Mucosa of stomach (tissue), 1 donor: ENCODE results near the gene HOXD13.

Source experiments
- H3K27me3 ChIP-seq: one replicate; pipeline ENCODE4 v1.7.0; 2013; ENCODE audit warnings: mild to moderate bottlenecking, low read length; ENCODE audit not compliant: control insufficient read depth, insufficient read depth
- H3K36me3 ChIP-seq: one replicate; pipeline ENCODE4 v1.7.0; 2013; ENCODE audit warnings: low read length; ENCODE audit not compliant: control insufficient read depth, insufficient read depth
- H3K4me1 ChIP-seq: one replicate; pipeline ENCODE4 v1.7.0; 2013; ENCODE audit warnings: mild to moderate bottlenecking, low read length; ENCODE audit not compliant: control insufficient read depth, insufficient read depth
- H3K4me3 ChIP-seq: one replicate; pipeline ENCODE4 v1.7.0; 2013; ENCODE audit warnings: low read length
- H3K9ac ChIP-seq: one replicate; pipeline ENCODE4 v1.7.0; 2013; ENCODE audit warnings: mild to moderate bottlenecking, low read length, moderate library complexity
- H3K9me3 ChIP-seq: one replicate; pipeline ENCODE4 v1.7.0; 2013; ENCODE audit warnings: mild to moderate bottlenecking, low read length, moderate library complexity; ENCODE audit not compliant: control insufficient read depth
- donor health status: Pancreatic carcinoma.

The HOXD13 gene

GRCh38 chr2:176115883-176116813 lies 23.6 kb downstream of the HOXD13 start, which contains the start of gene HOXD10:
TSS of gene HOXD10 (plus strand) at chr2:176116778. CDS start at chr2:176116834, 56 bp downstream.
- Histone ChIP-seq H3K9me3 (no peaks in the 10 kb centered on the region), H3K4me1 (no peaks in the 10 kb centered on the region), H3K27me3 (peaks cover 96% of the 10 kb centered on the region), H3K36me3 (no peaks in the 10 kb centered on the region), H3K4me3 (no peak within 1 kb of the TSS), H3K9ac (no peak within 1 kb of the TSS)

DNA sequence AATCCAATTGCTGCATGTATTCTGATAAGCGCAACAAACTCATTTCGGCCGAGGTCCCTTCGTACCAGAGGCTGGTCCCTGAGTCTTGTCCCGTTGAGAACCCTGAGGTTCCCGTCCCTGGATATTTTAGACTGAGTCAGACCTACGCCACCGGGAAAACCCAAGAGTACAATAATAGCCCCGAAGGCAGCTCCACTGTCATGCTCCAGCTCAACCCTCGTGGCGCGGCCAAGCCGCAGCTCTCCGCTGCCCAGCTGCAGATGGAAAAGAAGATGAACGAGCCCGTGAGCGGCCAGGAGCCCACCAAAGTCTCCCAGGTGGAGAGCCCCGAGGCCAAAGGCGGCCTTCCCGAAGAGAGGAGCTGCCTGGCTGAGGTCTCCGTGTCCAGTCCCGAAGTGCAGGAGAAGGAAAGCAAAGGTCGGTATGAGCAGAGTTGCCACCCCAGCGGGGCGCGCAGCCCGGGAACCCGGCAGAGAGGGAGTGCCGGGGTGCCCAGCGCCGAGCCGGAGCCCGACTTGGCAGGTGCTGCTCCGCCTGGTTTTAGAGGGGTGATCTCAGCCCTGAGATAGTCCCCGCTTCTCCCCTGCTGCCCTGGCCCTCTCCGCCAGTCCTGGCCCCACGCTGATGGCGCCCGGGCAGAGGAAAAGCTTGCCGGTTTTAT lies 24.8 kb downstream of the HOXD13 start:
- H3K9me3 ChIP-seq = no peaks in the 10 kb centered on the region
- no peak overlapping the region for H3K9ac ChIP-seq
- no peak overlapping the region for H3K4me3 ChIP-seq
- peaks cover 96% of the 10 kb centered on the region for H3K27me3 ChIP-seq
- H3K36me3 ChIP-seq = no peaks in the 10 kb centered on the region
- H3K4me1 ChIP-seq = peaks cover 1% of the 10 kb centered on the region

DNA sequence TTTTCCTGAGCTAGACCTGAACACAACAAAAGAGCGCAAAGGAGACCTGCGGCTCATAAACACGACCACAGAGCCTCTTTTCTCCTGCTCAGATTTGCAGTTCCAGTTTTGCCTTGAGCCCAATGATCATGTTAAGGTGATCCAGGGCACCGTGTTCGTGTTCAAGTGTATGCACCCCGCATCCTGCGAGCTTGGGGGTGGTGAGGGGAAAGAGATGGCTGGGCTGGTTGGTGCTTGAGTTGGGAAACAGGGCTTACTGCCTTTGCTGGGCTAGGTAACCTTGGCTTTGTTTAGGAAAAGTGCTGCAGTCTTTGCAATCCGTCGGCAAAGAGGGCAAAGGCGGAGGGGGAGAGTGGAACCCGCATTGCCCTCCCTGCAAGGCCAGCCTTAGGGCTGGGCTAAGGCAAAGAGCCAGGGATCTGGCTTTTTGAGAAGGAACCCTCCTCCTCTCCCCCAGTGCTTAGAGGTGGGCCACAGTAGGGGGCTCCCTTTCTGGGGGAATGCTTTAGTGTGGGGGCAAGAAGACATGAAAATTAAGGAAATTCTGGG lies 25.4 kb downstream of the HOXD13 start:
- Histone ChIP-seq H3K36me3 (no peaks in the 10 kb centered on the region), H3K4me3 (no peak overlapping the region), H3K27me3 (peaks cover 96% of the 10 kb centered on the region), H3K9ac (no peak overlapping the region), H3K4me1 (peaks cover 6% of the 10 kb centered on the region), H3K9me3 (no peaks in the 10 kb centered on the region)

- Histone ChIP-seq H3K27me3 (peaks cover 96% of the 10 kb centered on the region), H3K4me3 (no peak overlapping the region), H3K36me3 (no peaks in the 10 kb centered on the region), H3K4me1 (peaks cover 6% of the 10 kb centered on the region), H3K9ac (no peak overlapping the region), H3K9me3 (no peaks in the 10 kb centered on the region)
These were observed 26.2 kb downstream of the HOXD13 start for GRCh38 chr2:176118601-176119339.

- peaks cover 97% of the 10 kb centered on the region for H3K27me3 ChIP-seq
- H3K36me3 ChIP-seq = no peaks in the 10 kb centered on the region
- H3K9me3 ChIP-seq = no peaks in the 10 kb centered on the region
- H3K9ac ChIP-seq = no peak overlapping the region
- no peak overlapping the region for H3K4me3 ChIP-seq
- H3K4me1 ChIP-seq = peaks cover 6% of the 10 kb centered on the region
These were observed 28.1 kb downstream of the HOXD13 start for GRCh38 chr2:176120364-176121189.

- no peaks in the 10 kb centered on the region for H3K36me3 ChIP-seq
- peaks cover 95% of the 10 kb centered on the region for H3K27me3 ChIP-seq
- H3K9ac ChIP-seq = no peak overlapping the region
- no peaks in the 10 kb centered on the region for H3K9me3 ChIP-seq
- peaks cover 6% of the 10 kb centered on the region for H3K4me1 ChIP-seq
- no peak overlapping the region for H3K4me3 ChIP-seq
These were observed 28.9 kb downstream of the HOXD13 start for GRCh38 chr2:176121190-176122051.

GRCh38 chr2:176122052-176122682 lies 29.6 kb downstream of the HOXD13 start:
- Histone ChIP-seq H3K9ac (no peak overlapping the region), H3K9me3 (no peaks in the 10 kb centered on the region), H3K36me3 (no peaks in the 10 kb centered on the region), H3K4me3 (no peak overlapping the region), H3K4me1 (peaks cover 6% of the 10 kb centered on the region), H3K27me3 (peaks cover 95% of the 10 kb centered on the region)

GRCh38 chr2:176122683-176123410 lies 30.3 kb downstream of the HOXD13 start, which contains the start of gene HOXD9:
TSS of gene HOXD9 (plus strand) at chr2:176122719. CDS start at chr2:176122769, 50 bp downstream.
- peaks cover 95% of the 10 kb centered on the region for H3K27me3 ChIP-seq
- H3K9ac ChIP-seq = no peak within 1 kb of the TSS
- H3K4me3 ChIP-seq = no peak within 1 kb of the TSS
- no peaks in the 10 kb centered on the region for H3K9me3 ChIP-seq
- no peaks in the 10 kb centered on the region for H3K36me3 ChIP-seq
- peaks cover 6% of the 10 kb centered on the region for H3K4me1 ChIP-seq

GRCh38 chr2:176123411-176124109 lies 31.0 kb downstream of the HOXD13 start:
- H3K27me3 ChIP-seq = peaks cover 95% of the 10 kb centered on the region
- H3K36me3 ChIP-seq = no peaks in the 10 kb centered on the region
- H3K9me3 ChIP-seq = no peaks in the 10 kb centered on the region
- no peak overlapping the region for H3K4me3 ChIP-seq
- no peak overlapping the region for H3K9ac ChIP-seq
- peaks cover 6% of the 10 kb centered on the region for H3K4me1 ChIP-seq
